ENCODE data around the gene PPFIA1. TPM values are rescaled to one million over a fixed set of nuclear protein-coding genes. Genes with fewer than 3 reads are reported as not detected.
"Not testable (repeated sequence)": the region's sequence is repeated elsewhere in the genome, so short reads cannot be mapped to it uniquely, and the experiment has no call there.

Gene PPFIA1
- total RNA-seq, 1 donor from 2014 or later, result 42.8 TPM

DNA sequence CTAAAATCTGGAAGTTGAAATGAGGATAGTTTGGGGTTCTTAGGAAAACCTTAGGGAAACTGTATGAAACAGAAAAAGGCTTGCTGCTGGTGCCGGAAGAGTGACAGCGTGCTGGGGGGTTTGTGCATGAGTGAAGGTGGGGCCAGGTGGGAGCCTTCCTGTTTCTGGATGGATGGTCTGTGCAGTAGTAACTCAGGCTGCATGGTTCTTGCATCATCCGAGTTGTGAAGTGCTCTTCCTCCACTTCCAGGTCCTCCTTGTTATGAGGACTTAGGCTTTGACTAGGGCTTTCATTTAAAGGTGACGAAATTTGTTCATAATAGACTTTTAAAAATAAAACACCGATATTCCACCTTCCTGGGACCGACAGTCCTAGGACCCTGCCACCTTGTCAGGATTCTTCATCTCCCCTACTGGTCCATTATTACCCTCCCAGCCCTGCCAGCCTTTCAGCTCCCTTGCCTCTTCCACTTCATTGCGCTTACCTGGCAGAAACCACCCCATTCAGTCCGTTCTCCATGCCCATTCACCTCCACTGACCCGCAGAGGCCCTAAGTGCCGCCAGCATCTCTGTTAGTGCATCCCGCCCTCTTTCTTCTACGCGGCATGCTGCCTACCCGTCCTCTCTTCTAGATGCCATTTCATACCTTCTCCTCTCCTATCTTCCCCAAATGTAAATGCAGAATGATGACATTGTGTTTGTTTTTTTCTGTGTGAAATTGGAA, 47.3 kb downstream of the PPFIA1 start:
- intact Hi-C loops (cut with DNase I), result no loop called here
- no peak for DNase-seq (ENCODE audit: low spot score)

DNA sequence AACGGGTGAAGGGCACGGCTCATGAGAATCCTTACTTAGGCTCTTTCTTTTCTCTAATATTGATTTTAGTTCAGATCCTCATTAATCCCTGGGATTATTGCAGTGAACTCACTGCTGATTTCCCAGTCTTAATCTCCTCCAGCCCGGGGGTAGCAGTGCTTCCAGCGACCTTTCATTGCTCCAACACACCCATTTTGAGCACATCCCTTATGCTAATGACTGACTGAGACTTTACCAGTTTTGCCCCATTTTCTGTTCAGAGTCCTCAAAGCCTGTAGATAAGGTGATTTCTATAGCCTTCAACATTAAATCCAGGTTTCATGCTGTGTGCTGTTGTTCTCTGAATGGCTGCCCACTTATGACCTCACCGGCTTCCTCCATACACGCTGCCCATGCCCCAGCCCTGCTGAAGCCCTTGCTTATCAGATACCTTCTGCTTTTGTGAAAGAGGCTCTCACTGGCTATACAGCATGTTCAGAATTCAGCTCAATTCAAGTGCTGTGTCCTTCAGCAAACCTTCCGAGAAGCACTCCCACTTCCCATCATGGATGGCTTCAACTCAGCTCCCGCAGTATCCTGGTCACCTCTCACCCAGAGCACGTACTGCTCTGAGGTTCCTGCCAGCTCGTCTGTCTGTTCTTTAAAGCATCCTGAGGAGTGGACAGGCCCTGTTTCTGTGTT, 49.0 kb downstream of the PPFIA1 start:
- no peak for DNase-seq (ENCODE audit: low spot score)
- intact Hi-C loops (cut with DNase I), result no loop called here

DNA sequence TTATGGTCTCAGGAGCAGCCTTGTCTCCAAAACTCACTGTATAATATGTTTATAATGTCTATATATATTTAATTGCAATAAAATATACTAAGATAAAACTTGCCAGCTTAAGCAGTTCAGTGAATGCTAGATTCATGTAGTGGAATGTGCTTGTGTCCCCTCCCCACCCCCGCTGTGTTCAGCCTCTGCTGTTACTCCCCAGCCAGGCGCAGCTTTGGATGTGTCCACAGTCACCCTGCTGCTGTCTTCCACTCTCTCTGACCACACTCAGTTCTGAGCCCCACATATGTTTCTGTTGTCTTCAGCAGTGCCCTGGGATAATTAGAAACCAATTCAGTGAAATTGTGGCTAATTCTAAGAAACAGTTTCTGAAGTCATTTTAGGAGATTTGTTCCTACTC, 52.2 kb downstream of the PPFIA1 start:
- no peak for DNase-seq (ENCODE audit: low spot score)
- intact Hi-C loops (cut with DNase I), result no loop called here

DNA sequence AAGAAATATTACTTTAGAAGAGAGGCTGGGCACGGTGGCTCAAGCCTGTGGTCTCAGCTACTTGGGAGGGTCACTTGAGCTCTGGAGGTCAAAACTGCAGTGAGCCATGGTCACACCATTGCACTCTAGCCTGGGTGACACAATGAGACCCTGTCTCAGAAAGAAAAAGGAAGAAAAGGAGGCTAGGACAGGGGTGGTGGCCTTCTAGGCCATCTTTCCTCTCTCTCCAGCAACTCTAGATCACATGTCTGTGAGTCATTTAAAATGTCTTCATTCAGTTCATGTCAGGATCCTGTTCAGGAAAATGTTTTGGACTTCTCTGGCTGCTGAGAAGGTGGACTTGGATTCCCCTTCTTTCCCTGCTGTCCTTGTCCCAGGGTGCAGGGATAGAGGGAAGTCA, 53.3 kb downstream of the PPFIA1 start:
- intact Hi-C loops (cut with DNase I), result no loop called here
- DNase-seq (ENCODE audit: low spot score), result no peak

DNA sequence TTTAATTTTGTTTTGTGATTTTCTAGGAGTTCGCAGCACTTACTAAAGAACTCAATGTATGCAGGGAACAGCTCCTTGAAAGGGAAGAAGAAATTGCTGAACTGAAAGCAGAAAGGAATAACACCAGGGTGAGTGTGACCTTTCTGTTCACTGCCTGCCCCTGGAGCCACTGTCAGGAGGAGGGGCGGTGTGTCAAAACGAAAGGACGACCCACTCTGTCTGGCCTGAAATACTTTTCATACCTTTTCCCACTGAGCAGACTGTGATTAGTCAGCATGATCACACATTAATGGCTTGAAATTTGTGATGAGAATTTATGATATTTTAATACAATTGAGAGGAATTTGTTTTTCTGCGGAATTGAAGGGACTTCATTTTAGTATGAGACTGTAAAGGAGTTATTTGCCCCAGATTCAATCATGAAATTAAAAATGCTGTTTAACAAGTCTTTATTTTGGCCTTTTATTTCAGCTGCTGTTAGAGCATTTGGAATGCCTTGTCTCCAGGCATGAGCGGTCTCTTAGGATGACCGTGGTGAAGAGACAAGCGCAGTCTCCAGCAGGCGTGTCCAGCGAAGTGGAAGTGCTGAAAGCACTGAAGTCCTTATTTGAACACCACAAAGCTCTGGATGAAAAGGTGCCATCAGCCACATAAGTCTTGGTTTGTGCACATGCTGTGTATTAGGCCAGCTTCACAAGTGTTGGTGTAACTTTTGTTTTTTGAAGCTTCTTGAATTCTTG, 54.1 kb downstream of the PPFIA1 start:
- intact Hi-C loops (cut with DNase I), result no loop called here
- DNase-seq (ENCODE audit: low spot score), result no peak

DNA sequence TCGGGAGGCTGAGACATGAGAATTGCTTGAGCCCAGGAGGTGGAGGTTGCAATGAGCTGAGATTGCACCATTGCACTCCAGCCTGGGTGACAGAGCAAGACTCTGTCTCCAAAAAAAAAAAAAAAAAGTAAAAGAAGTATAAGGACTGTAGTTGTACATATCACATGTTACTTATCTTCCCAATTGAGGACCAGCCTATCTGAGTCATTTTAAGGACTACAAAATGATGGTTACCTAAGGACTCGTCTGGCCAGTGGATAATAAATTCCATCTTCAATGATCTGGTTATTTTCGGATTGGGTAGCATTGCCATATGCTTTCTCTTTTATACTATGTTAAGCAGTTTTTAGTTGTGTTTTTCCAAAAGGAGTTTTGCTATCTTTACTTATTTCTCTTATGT, 55.3 kb downstream of the PPFIA1 start:
- DNase-seq (ENCODE audit: low spot score), result no peak
- intact Hi-C loops (cut with DNase I), result no loop called here

DNA sequence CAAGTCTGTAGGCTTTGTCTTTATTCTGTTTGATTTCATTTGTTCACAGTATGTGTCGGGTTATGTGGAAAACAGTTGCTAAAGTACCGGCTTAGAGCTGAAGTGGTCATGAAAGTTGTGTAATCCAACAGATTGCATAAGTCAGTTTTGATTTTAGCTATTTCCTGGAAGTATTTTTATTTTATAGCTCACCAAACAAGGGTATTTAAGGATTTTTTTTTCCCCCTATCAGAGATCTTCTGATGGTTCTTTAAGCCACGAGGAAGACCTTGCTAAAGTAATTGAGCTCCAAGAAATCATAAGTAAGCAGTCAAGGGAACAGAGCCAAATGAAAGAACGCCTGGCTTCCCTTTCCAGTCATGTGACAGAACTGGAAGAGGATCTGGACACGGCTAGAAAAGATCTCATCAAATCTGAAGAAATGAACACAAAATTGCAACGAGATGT, 55.9 kb downstream of the PPFIA1 start:
- no peak for DNase-seq (ENCODE audit: low spot score)
- intact Hi-C loops (cut with DNase I), result no loop called here

DNA sequence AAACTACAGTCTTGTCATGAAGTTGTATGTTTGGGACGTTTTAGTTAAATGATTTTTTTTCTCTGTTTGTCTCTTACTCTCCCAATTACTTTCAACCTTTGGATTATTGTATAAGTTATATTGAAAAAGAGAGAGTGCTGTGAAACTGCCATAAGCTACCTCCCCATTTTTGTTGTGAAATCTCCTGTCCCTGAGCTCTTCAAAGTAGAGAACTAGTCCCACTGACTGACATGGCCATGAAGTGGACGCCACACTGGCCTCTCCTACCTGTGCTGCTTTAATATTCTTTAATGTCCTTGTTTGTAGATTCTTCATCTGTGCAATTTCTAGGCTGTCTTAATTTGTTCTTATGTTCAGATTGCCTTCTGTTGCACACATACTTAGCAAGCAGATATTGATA, 56.3 kb downstream of the PPFIA1 start:
- no peak for DNase-seq (ENCODE audit: low spot score)
- intact Hi-C loops (cut with DNase I), result no loop called here

DNA sequence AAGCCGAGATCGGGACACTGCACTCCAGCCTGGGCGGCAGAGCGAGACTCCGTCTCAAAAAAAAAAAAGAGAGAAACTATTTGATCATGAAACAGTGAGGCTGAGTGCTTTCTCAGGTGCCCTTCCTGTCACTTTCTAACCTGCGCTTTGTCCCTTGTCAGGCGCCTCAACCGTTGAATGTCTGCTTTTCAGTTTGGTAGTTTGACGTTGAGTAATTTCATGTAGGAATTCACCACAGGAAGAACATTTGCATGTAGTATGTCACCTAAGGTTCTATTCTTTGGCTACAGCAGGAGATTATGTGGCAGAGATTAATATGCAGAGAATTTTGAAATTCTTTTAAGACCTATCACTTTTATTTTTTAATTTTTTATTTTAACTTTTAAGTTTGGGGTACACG, 57.2 kb downstream of the PPFIA1 start:
- DNase-seq (ENCODE audit: low spot score), result no peak
- intact Hi-C loops (cut with DNase I), result no loop called here

DNA sequence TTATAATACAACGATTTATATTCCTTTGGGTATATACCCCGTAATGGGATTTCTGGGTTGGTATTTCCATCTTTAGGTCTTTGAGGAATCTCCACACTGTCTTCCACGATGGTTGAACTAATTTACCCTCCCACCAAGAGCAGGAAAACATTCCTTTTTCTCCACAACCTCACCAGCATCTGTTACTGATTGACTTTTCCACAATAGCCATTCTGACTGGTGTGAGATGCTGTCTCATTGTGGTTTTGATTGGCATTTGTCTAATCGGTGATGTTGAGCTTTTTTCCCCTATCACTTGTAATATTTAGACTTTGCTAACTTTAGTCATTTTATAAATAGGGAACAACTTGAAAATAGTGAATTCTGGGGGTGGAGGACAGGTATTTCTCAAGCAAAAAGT, 58.1 kb downstream of the PPFIA1 start:
- DNase-seq (ENCODE audit: low spot score), result no peak
- intact Hi-C loops (cut with DNase I), result no loop called here

DNA sequence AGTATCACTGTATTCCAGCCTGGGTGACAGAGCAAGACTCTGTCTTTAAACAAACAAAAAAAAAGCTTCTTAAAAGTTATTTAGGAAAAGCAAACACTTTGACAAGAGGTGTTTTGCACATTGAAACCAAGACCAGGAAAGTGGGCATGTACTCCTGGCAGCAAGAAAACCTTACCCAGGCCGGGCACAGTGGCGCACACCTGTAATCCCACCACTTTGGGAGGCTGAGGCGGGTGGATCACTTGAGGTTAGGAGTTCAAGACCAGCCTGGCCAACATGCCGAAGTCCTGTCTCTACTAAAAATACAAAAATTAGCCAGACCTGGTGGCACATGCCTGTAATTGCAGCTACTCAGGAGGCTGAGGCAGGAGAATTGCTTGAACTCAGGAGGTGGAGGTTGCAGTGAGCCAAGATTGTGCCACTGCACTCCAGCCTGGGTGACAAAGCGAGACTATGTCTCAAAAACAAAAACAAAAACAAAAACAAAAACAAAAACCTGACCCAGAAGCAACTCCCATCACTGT, 60.9 kb downstream of the PPFIA1 start:
- intact Hi-C loops (cut with DNase I); DNase-seq (ENCODE audit: low spot score): not testable (repeated sequence)

DNA sequence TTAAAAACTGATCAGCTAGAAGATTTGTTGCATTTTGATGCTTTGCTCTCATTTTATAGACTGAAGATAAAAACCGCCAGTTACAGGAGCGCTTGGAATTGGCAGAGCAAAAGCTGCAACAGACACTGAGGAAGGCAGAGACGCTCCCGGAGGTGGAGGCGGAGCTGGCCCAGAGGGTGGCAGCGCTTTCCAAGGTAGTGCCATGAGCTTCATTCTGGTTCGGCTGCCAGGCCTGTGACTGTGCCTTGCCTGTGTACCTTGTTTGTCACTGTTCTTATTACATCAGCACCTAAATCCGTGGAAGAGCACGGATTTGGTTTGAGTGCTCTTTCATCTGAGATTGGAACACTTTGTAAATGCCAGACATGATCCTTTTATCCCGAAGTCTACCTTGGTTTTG, 61.4 kb downstream of the PPFIA1 start:
- intact Hi-C loops (cut with DNase I), result no loop called here

DNA sequence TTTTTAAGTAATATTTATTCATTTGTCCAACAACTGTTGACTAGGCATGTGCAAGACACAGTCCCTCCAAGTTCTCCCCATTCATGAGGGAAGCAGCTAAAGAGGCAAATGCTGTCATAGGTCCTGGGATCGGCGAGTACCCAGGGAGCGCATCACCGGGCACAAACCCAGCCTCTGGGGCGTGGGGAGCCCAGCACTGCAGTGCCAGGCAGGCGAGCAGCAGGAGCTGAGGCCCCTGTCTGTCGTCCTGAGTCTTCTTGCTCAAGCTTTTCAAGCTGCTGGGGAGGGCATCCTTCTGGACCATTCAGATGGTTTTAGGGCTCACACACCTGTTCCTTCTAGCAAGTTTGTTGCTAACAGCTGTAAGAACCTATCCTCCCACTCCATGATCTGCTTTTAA, 62.1 kb downstream of the PPFIA1 start:
- intact Hi-C loops (cut with DNase I), result no loop called here
- no peak for DNase-seq (ENCODE audit: low spot score)

More for the DNA sequence above, 61.4 kb downstream of the PPFIA1 start:
- no peak for DNase-seq (ENCODE audit: low spot score)

DNA sequence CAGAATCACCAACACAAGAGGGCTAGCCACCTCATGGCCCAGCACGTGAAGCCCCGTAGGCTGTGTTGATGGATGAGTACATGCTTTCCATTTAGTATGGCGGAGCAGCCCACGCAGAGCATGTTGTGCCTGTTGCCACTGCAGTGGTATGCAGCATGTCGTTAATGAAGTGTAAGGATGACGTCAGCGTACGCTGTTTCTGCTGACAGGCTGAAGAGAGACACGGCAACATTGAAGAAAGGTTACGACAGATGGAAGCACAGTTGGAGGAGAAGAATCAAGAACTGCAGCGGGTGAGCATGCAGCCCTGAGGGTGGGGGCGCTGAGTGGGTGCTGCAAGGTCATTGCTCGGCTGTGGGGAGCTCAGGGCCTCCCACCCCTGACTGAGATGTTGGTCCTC, 62.8 kb downstream of the PPFIA1 start:
- DNase-seq (ENCODE audit: low spot score), result no peak
- intact Hi-C loops (cut with DNase I), result no loop called here

DNA sequence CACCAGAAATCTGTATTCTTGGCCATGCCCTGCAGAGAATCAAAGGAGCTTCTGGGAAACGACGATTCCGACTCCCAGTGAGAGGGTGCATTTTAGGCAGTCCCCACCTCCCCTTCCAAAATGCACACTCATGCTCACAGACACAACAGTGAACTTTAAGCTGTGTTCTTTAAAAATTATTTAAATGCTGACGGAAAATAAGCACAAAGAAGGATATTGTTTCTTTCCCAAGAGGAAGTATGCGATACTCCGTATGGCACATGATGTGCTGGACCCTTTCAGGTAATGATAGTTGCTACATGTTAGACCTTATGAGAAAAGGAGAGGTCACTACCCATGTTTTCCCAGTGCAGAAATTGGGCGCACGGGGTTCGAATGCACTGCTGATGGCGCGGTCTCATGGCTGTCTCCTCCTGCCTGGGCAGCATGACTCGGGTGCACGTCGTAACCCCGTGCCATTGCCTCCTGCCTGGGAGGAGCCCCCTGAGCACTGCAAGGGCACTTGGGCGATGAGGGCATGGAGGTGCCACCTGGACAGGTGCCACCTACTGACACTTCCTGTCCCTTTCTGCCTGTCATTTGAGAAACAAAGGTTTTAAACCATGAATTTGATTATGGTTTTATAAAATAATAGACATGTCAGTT, 64.0 kb downstream of the PPFIA1 start:
- DNase-seq (ENCODE audit: low spot score), result no peak
- intact Hi-C loops (cut with DNase I), result no loop called here

DNA sequence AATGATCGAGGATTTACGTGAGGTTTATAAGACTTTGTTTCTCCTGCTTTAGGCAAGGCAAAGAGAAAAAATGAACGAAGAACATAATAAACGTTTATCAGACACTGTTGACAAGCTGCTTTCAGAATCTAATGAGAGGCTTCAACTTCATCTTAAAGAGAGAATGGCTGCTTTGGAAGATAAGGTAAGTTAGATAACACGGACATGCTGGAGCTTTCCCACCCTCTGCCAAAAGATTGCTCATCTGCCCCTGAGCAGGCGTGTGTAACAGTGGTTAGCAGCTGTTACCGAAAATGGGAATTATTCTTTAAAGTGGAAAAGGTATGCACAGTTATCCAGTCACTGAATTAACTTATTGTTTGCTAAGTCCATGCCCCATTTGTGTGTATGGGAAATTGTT, 65.0 kb downstream of the PPFIA1 start:
- no peak for DNase-seq (ENCODE audit: low spot score)
- intact Hi-C loops (cut with DNase I), result no loop called here

DNA sequence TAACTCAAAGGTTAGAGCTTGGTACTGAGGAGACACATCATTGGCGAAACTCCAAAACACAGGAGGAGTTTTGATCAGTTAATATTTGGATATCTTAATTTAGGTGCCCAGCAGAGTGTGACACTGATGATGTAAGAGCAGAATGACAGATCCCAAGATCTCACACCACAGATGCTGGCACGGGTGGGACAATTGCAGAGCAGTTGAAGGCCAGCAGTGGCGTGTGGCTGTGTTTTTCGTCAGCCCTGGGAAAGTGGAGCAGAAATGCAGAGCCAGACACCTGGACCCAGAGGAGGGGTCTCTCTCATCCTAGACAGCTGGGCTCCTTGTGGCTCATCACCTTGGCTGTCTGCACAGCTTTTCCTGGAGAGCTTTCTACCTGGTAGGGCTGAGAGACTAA, 68.1 kb downstream of the PPFIA1 start:
- intact Hi-C loops (cut with DNase I), result no loop called here
- DNase-seq (ENCODE audit: low spot score), result no peak

DNA sequence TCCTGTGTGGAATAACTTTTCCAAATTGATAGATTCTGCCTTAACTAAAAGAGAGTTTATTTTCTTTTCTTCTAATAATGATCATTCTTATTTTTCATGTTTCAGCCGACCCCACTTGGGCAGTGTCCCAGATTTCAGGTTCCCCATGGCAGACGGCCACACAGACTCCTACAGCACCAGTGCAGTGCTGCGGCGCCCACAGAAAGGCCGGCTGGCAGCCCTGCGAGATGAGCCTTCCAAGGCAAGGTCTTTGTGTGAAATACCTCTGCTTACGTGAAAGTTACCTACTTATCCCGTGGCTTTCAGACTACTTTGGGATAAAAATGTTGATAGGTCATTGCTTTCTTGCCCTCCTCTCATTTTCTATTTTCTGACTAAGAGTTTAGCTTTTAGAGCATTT, 68.6 kb downstream of the PPFIA1 start:
- no peak for DNase-seq (ENCODE audit: low spot score)
- intact Hi-C loops (cut with DNase I), result no loop called here

DNA sequence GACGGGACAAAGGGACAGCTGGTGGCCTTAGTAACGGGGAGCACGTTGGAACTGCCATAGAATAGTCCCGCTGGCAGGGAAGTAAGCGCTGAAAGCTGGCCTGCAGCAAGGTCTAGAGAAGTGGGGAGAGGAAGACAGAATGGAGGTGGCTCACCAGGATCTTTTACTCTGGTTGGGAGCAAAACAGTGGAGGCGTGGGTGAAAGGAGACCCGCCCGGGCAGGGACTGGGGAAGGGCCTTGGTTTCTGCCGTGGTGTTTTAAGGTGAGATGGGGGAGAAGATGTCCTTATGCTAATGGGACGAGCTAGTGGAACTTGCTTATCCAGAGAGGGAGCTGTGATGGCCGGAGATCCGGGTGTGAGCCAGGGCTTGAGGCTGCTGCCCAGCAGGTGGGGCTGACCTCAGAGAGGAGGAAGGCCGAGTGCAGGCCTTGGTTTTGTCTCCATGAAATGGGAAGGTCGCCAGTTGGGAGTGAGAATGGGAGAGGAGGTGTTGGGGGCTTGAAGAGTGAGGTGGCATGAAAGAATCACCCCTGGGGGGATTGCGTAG, 71.5 kb downstream of the PPFIA1 start:
- intact Hi-C loops (cut with DNase I), result no loop called here
- DNase-seq (ENCODE audit: low spot score), result no peak

DNA sequence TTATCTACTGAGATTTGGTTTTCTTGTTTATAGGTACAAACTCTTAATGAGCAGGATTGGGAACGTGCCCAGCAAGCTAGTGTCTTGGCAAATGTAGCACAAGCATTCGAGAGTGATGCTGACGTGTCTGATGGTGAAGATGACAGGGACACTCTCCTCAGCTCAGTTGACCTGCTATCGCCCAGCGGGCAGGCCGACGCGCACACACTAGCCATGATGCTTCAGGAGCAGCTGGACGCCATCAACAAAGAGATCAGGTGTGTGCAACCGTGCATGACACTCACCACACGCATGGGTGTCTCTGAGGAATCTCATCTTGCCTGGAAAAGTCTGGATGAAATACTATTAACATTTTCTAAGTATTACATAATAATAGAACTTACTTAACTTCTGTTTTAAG, 73.1 kb downstream of the PPFIA1 start:
- intact Hi-C loops (cut with DNase I), result no loop called here
- DNase-seq (ENCODE audit: low spot score), result no peak

All from cardiac septum (tissue), 1 donor.